Endothelial cell of umbilical vein (primary cell): Measurements from ENCODE around the gene AGBL3. TPM values are rescaled to one million over a fixed set of nuclear protein-coding genes. Genes with fewer than 3 reads are reported as not detected.

Experiments
- BruUV-seq: library from RNA; stranded (reverse); fragments of 400-500 nt; replicated peaks from 2 replicates; lab custom pipeline; 2021; lab: Mats Ljungman, UMichigan
- CTCF ChIA-PET: fragments of 300-600, 350-600 bp; sonication (Branson Sonifier 250); formaldehyde crosslinking; loops from one replicate; lab custom pipeline; 2021; ENCODE audit warnings: antibody characterized with exemption, inconsistent platforms; lab: Charles Lee
- POLR2A ChIA-PET: fragments of 300-600, 350-600 bp; sonication (Branson Sonifier 250); formaldehyde crosslinking; loops from one replicate; lab custom pipeline; 2021; ENCODE audit warnings: antibody characterized with exemption, inconsistent platforms; lab: Charles Lee
- DNase-seq: peaks from one replicate; pipeline ENCODE4 v3.0.0-alpha.2; 2011; ENCODE audit warnings: low read depth, low spot score
- FAIRE-seq: peaks from 2 replicates; lab custom pipeline; 2011; peaks lifted over from hg19 to GRCh38; lab: Jason Lieb, UNC
- H2AFZ ChIP-seq: 2 replicates; pipeline ENCODE4 v1.6.0; 2012; ENCODE audit warnings: low read depth, low read length, control low read depth, inconsistent platforms
- H3K27ac ChIP-seq: 2 replicates; pipeline ENCODE4 v1.5.1; 2011; ENCODE audit warnings: low read depth, mild to moderate bottlenecking, control low read depth, low read length, moderate library complexity; ENCODE audit not compliant: insufficient read depth
- H3K27me3 ChIP-seq, 2 experiments: 2 replicates each; pipeline versions ENCODE4 v1.6.0 to v1.6.1; 2011; ENCODE audit warnings: low read length in 2 of 2, mixed read lengths in 1 of 2; ENCODE audit not compliant: control insufficient read depth in 2 of 2, insufficient read depth in 2 of 2
- H3K36me3 ChIP-seq, 2 experiments: 2 replicates in 1 of 2; 3 replicates in 1 of 2; pipeline ENCODE4 v1.5.1; 2011; ENCODE audit warnings: low read length in 2 of 2, mild to moderate bottlenecking in 1 of 2, moderate library complexity in 1 of 2; ENCODE audit not compliant: control insufficient read depth in 2 of 2, insufficient read depth in 2 of 2; ENCODE audit errors: extremely low read depth in 1 of 2
- H3K4me1 ChIP-seq: 3 replicates; pipeline ENCODE4 v1.5.1; 2011; ENCODE audit warnings: mild to moderate bottlenecking, low read length; ENCODE audit not compliant: control insufficient read depth, insufficient read depth; ENCODE audit errors: extremely low read depth
- H3K4me2 ChIP-seq: 2 replicates; pipeline ENCODE4 v1.6.1; 2011; ENCODE audit warnings: low read length, control low read depth, mixed read lengths; ENCODE audit not compliant: insufficient read depth
- H3K4me3 ChIP-seq, 3 experiments: fragments of 200-600 bp in 1 of 3; sonication (generic), shearing (Covaris generic) in 1 of 3; replicated peaks in 1 of 3; 2 replicates each; pipeline ENCODE4 v1.5.1; 2011 to 2016; ENCODE audit warnings: control low read depth in 3 of 3, low read length in 3 of 3, mild to moderate bottlenecking in 2 of 3, inconsistent platforms in 1 of 3, low read depth in 1 of 3, moderate library complexity in 1 of 3; ENCODE audit not compliant: insufficient read depth in 1 of 3
- H3K79me2 ChIP-seq: 2 replicates; pipeline ENCODE4 v1.6.0; 2012; ENCODE audit warnings: low read length, inconsistent platforms; ENCODE audit not compliant: control insufficient read depth, insufficient read depth
- H3K9ac ChIP-seq: replicated peaks from 2 replicates; pipeline ENCODE3; 2011; ENCODE audit warnings: low read length, control low read depth; ENCODE audit not compliant: insufficient read depth; ENCODE audit errors: extremely low read depth
- H3K9me1 ChIP-seq: replicated peaks from 3 replicates; pipeline ENCODE4 v1.6.0; 2011; ENCODE audit warnings: mild to moderate bottlenecking, low read length; ENCODE audit not compliant: control insufficient read depth, insufficient read depth; ENCODE audit errors: extremely low read depth
- H3K9me3 ChIP-seq: replicated peaks from 2 replicates; pipeline ENCODE4 v1.5.1; 2012; ENCODE audit warnings: low read length, inconsistent platforms; ENCODE audit not compliant: control insufficient read depth, insufficient read depth
- H4K20me1 ChIP-seq: replicated peaks from 2 replicates; pipeline ENCODE3; 2011; ENCODE audit warnings: mild to moderate bottlenecking, low read length; ENCODE audit not compliant: control insufficient read depth, insufficient read depth; ENCODE audit errors: extremely low read depth
- CTCF ChIP-seq, 2 donors: IDR thresholded peaks; 1 replicate in 1 of 2; 2 replicates in 1 of 2; pipeline ENCODE4 v1.5.1; 2011; ENCODE audit warnings: low read length in 2 of 2, mild to moderate bottlenecking in 2 of 2, moderate library complexity in 2 of 2, control low read depth in 1 of 2, inconsistent platforms in 1 of 2, low read depth in 1 of 2; ENCODE audit not compliant: insufficient read depth in 1 of 2; ENCODE audit errors: extremely low read depth in 1 of 2
- EZH2 ChIP-seq: IDR thresholded peaks from 2 replicates; pipeline ENCODE4 v1.6.1; 2012; ENCODE audit warnings: borderline replicate concordance, low read depth, mild to moderate bottlenecking, moderate library complexity, low read length, inconsistent platforms; ENCODE audit not compliant: severe bottlenecking
- FOS ChIP-seq: IDR thresholded peaks from 2 replicates; pipeline ENCODE4 v1.6.1; 2011; ENCODE audit warnings: mild to moderate bottlenecking, low read length, moderate library complexity, borderline replicate concordance; ENCODE audit not compliant: insufficient read depth
- GATA2 ChIP-seq: IDR thresholded peaks from 2 replicates; pipeline ENCODE4 v1.7.0; 2011; ENCODE audit warnings: low read depth, mild to moderate bottlenecking, moderate library complexity, mixed read lengths, low read length; ENCODE audit not compliant: insufficient read length, insufficient read depth
- JUN ChIP-seq: IDR thresholded peaks from 2 replicates; pipeline ENCODE4 v1.6.1; 2011; ENCODE audit warnings: borderline replicate concordance, low read depth; ENCODE audit not compliant: insufficient read length, insufficient read depth
- MAX ChIP-seq: IDR thresholded peaks from 2 replicates; pipeline ENCODE4 v1.6.1; 2011; ENCODE audit not compliant: insufficient read depth, insufficient read length
- MYC ChIP-seq: IDR thresholded peaks from one replicate; pipeline ENCODE4 v1.6.1; 2011; ENCODE audit warnings: mild to moderate bottlenecking, low read depth, low read length
- POLR2A ChIP-seq: IDR thresholded peaks from 2 replicates; pipeline ENCODE4 v1.6.1; 2012; ENCODE audit warnings: low read depth, mild to moderate bottlenecking, control low read depth, low read length
- POLR2AphosphoS5 ChIP-seq: IDR thresholded peaks from 2 replicates; pipeline ENCODE4 v1.6.1; 2012; ENCODE audit warnings: low read depth, mild to moderate bottlenecking, control low read depth, low read length, moderate library complexity; ENCODE audit not compliant: insufficient read depth
- dilution Hi-C: fragments of 300-500 bp; cut with MboI; formaldehyde crosslinking; loops from one replicate; pipeline ENCODE4 v1.15.0; 2019; ENCODE audit warnings: low sequenced_read_pairs; ENCODE audit not compliant: extremely low pct_ligation_motif_present
- intact Hi-C: fragments of 100-400 bp; cut with micrococcal nuclease; formaldehyde crosslinking; loops from one replicate; pipeline ENCODE4 v1.10.0; 2022
- polyA plus RNA-seq, 4 experiments: library from polyadenylated mRNA; depleted of rRNA in 3 of 4; stranded (reverse) in 3 of 4; unstranded in 1 of 4; fragments of >200 nt; gene quantifications; 2 replicates each; pipeline versions ENCODE4 v1.2.1 to v1.2.3, GENCODE V29; 2011 to 2012; ENCODE audit warnings: missing spikeins in 1 of 4
- total RNA-seq: library from RNA; stranded (reverse); gene quantifications from 2 replicates; pipeline ENCODE4 v1.2.3, GENCODE V29; 2021

The AGBL3 gene
- total and polyA plus RNA-seq, 2 donors (not counting 3 experiments of a cell fraction or from before 2014, with no cell fraction given), result 0.97 to 3.2 TPM

- H3K27ac ChIP-seq, result no peak overlapping the region
- ChIA-PET CTCF (interaction anchor here (0.7 kb wide), 1 partner anchor 39 kb away, joined by 3 read pairs; no protein-coding TSS in a partner anchor), POLR2A (no interaction called here)
- H3K9ac ChIP-seq, result no peak overlapping the region
- H3K4me3 ChIP-seq, result no peak overlapping the region
- TF ChIP-seq GATA2, result no peak
- no peak for TF ChIP-seq POLR2AphosphoS5
- no peak for TF ChIP-seq MAX
- TF ChIP-seq FOS, result no peak
- no peak for TF ChIP-seq JUN
- TF ChIP-seq EZH2, result no peak
- no peak for TF ChIP-seq CTCF (IDR thresholded peaks at IDR 0.05; ENCODE audit: extremely low read depth in 1 of 2, insufficient read depth in 1 of 2, low read depth in 1 of 2, low read length in 2 of 2)
- TF ChIP-seq POLR2A, result no peak
- TF ChIP-seq MYC, result no peak
- FAIRE-seq, result no peak
- DNase-seq, result no peak
- no peak overlapping the region for H3K4me2 ChIP-seq
- dilution Hi-C loops, result no loop called here
- no peak overlapping the region for H2AFZ ChIP-seq
- no peaks in the 10 kb centered on the region for H3K4me1 ChIP-seq
- H4K20me1 ChIP-seq, result no peaks in the 10 kb centered on the region
- no peaks in the 10 kb centered on the region for H3K9me1 ChIP-seq
- no peaks in the 10 kb centered on the region for H3K36me3 ChIP-seq
- H3K79me2 ChIP-seq, result no peaks in the 10 kb centered on the region
- H3K9me3 ChIP-seq, result peaks cover 13% of the 10 kb centered on the region
- BruUV-seq, result no TSS peak
- no peaks in the 10 kb centered on the region for H3K27me3 ChIP-seq
- intact Hi-C loops, result no loop called here
Measured at GRCh38 chr7:135177028-135177696, 190.9 kb downstream of the AGBL3 start.
